ENCODE data around the gene CHST3.

The CHST3 gene

GRCh38 chr10:72013202-72013945 is 49.2 kb downstream of the CHST3 start:
- TF ChIP-seq, protein P1, sequence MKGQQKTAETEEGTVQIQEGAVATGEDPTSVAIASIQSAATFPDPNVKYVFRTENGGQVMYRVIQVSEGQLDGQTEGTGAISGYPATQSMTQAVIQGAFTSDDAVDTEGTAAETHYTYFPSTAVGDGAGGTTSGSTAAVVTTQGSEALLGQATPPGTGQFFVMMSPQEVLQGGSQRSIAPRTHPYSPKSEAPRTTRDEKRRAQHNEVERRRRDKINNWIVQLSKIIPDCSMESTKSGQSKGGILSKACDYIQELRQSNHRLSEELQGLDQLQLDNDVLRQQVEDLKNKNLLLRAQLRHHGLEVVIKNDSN (IDR thresholded peaks at IDR 0.05), result no peak
- TF ChIP-seq FOXM1 (IDR thresholded peaks at IDR 0.05; ENCODE audit: borderline replicate concordance, low read depth) (no peak), NFIC (IDR thresholded peaks at IDR 0.05) (no peak), TAF1 (IDR thresholded peaks at IDR 0.05; ENCODE audit: low read depth) (no peak), EP300 (IDR thresholded peaks at IDR 0.05; ENCODE audit: borderline replicate concordance) (no peak), YY1 (IDR thresholded peaks at IDR 0.05; ENCODE audit: low read depth) (no peak), TCF12 (IDR thresholded peaks at IDR 0.05; ENCODE audit: low read depth) (no peak), CEBPB (IDR thresholded peaks at IDR 0.05) (no peak), EGR1 (IDR thresholded peaks at IDR 0.05) (no peak), RAD21 (IDR thresholded peaks at IDR 0.05; ENCODE audit: low read depth) (no peak), CREB1 (IDR thresholded peaks at IDR 0.05; ENCODE audit: low read depth) (no peak), ZBTB7A (IDR thresholded peaks at IDR 0.05; ENCODE audit: low read depth) (no peak), TEAD4 (IDR thresholded peaks at IDR 0.05) (no peak)
- TF ChIP-seq, protein P2, sequence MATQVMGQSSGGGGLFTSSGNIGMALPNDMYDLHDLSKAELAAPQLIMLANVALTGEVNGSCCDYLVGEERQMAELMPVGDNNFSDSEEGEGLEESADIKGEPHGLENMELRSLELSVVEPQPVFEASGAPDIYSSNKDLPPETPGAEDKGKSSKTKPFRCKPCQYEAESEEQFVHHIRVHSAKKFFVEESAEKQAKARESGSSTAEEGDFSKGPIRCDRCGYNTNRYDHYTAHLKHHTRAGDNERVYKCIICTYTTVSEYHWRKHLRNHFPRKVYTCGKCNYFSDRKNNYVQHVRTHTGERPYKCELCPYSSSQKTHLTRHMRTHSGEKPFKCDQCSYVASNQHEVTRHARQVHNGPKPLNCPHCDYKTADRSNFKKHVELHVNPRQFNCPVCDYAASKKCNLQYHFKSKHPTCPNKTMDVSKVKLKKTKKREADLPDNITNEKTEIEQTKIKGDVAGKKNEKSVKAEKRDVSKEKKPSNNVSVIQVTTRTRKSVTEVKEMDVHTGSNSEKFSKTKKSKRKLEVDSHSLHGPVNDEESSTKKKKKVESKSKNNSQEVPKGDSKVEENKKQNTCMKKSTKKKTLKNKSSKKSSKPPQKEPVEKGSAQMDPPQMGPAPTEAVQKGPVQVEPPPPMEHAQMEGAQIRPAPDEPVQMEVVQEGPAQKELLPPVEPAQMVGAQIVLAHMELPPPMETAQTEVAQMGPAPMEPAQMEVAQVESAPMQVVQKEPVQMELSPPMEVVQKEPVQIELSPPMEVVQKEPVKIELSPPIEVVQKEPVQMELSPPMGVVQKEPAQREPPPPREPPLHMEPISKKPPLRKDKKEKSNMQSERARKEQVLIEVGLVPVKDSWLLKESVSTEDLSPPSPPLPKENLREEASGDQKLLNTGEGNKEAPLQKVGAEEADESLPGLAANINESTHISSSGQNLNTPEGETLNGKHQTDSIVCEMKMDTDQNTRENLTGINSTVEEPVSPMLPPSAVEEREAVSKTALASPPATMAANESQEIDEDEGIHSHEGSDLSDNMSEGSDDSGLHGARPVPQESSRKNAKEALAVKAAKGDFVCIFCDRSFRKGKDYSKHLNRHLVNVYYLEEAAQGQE (IDR thresholded peaks at IDR 0.05; ENCODE audit: low read depth), result no peak
- TF ChIP-seq, protein P3, sequence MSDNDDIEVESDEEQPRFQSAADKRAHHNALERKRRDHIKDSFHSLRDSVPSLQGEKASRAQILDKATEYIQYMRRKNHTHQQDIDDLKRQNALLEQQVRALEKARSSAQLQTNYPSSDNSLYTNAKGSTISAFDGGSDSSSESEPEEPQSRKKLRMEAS (IDR thresholded peaks at IDR 0.05), result no peak

DNA sequence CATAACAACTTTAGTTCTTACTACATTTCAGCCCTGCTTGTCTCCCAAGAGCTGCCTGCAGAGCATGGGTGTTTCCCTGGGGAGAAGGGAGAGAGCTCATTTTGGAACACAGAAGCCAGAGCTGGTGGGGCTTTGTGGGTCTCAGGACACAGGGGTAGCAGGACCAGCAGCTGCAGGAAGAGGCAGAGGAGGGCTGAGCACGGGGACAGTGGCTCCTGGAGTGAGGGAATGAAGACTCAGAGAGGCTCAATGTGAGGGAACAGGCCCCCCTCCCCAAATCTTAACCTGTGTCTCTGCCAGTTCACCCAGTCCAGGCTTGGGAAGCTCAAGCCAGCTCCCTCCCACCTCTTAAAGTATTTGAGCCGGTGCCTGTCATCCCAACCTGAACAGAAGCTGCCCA is 50.0 kb downstream of the CHST3 start:
- no peak for TF ChIP-seq TEAD4 (IDR thresholded peaks at IDR 0.05)
- TF ChIP-seq FOXM1 (IDR thresholded peaks at IDR 0.05; ENCODE audit: borderline replicate concordance, low read depth), result no peak

DNA sequence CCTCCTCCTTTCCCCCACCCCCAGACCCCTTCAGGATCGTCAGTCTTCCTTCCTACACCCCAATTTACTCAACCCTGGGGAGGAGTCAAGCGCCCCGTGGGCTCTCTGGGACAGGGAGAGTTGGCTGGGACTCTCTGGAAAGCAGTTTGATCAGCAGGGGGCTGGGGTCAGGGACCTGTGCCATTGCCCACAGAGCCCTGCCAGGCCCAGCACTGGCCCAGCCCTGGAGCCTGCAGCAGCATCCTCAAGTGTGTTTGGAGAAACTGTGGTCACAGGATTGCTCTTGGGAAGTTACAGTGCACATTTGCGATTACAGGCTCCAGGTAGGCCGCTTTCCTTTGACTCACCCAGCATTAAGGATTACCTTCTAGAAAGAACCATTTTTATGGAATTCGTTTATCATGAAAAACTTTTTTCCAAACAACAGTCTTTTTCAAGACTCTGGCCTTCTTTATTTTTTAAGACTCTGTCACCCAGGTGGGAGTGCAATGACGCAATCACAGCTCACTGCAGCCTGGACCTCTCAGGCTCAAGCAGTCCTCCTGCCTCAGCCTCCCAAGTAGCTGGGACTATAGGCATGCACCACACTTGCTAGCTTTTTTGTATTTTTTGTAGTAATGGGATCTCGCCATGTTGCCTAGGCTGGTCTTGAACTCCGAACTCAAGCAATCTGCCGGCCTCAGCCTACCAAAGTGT is 50.7 kb downstream of the CHST3 start:
- TF ChIP-seq, protein P3 (IDR thresholded peaks at IDR 0.05), result no peak
- TF ChIP-seq CEBPB (IDR thresholded peaks at IDR 0.05), result peak; percentile 63

DNA sequence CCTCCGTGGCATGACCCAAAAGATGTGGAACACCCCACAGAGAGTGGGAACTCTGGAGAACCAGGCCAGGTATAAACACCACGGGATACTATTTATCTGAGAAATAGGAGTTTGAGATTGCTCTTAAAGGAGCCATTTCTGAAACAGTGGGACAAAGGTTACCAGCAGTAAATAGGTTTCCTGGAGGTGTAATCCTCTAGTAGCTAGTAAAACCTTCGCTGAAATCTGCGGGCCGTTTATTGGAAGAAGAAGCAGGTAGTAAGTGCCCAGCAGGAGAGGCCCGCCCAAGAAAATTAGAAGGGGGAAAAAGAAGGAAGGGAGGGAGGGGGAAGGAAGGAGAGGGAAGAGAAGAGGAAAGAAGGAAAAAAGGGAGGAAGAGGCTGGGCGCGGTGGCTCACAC is 51.6 kb downstream of the CHST3 start:
- TF ChIP-seq CEBPB (IDR thresholded peaks at IDR 0.05) (no peak), CREB1 (IDR thresholded peaks at IDR 0.05; ENCODE audit: low read depth) (no peak), NFIC (IDR thresholded peaks at IDR 0.05) (no peak), EP300 (IDR thresholded peaks at IDR 0.05; ENCODE audit: borderline replicate concordance) (no peak), ZBTB7A (IDR thresholded peaks at IDR 0.05; ENCODE audit: low read depth) (no peak), TCF12 (IDR thresholded peaks at IDR 0.05; ENCODE audit: low read depth) (no peak), TAF1 (IDR thresholded peaks at IDR 0.05; ENCODE audit: low read depth) (no peak), EGR1 (IDR thresholded peaks at IDR 0.05) (no peak), RAD21 (IDR thresholded peaks at IDR 0.05; ENCODE audit: low read depth) (no peak), YY1 (IDR thresholded peaks at IDR 0.05; ENCODE audit: low read depth) (no peak)

DNA sequence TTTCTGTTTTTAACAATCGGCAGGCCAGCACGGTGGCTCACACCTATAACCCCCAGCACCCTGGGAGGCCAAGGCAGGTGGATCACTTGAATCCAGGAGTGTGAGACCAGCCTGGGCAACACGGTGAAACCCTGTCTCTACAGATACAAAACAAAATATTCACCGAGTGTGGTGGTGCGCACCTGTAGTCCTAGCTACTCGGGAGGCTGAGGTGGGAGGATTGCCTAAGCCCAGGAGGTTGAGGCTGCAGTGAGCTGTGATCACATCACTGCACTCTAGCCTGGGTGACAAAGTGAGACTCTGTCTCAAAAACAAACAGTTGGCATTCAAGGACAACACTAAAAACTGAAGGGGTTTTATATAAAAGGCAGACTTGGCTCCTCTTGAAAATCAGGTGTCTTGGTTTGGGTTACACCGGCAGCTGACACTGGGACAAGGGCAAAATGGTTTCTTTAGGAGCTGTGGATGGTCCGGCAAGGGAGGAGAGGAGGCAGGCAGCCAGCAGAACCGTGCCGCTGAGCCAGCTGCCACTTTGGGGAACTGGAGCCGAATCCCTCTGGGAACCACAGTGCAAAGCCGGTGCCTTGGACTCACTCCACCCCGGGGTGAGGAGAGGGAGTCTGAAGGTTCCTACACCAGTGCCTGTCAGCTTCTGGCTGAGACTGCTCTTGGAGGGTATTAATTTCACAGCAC is 52.6 kb downstream of the CHST3 start:
- TF ChIP-seq TAF1 (IDR thresholded peaks at IDR 0.05; ENCODE audit: low read depth), result no peak
- TF ChIP-seq, protein P2 (IDR thresholded peaks at IDR 0.05; ENCODE audit: low read depth), result no peak
- no peak for TF ChIP-seq CREB1 (IDR thresholded peaks at IDR 0.05; ENCODE audit: low read depth)
- TF ChIP-seq, protein P1 (IDR thresholded peaks at IDR 0.05), result no peak
- TF ChIP-seq EGR1 (IDR thresholded peaks at IDR 0.05), result no peak
- no peak for TF ChIP-seq TCF12 (IDR thresholded peaks at IDR 0.05; ENCODE audit: low read depth)
- TF ChIP-seq FOXM1 (IDR thresholded peaks at IDR 0.05; ENCODE audit: borderline replicate concordance, low read depth), result no peak
- no peak for TF ChIP-seq RAD21 (IDR thresholded peaks at IDR 0.05; ENCODE audit: low read depth)
- TF ChIP-seq, protein P3 (IDR thresholded peaks at IDR 0.05), result no peak
- TF ChIP-seq TEAD4 (IDR thresholded peaks at IDR 0.05), result no peak
- no peak for TF ChIP-seq ZBTB7A (IDR thresholded peaks at IDR 0.05; ENCODE audit: low read depth)
- no peak for TF ChIP-seq NFIC (IDR thresholded peaks at IDR 0.05)
- TF ChIP-seq EP300 (IDR thresholded peaks at IDR 0.05; ENCODE audit: borderline replicate concordance), result no peak
- TF ChIP-seq YY1 (IDR thresholded peaks at IDR 0.05; ENCODE audit: low read depth), result no peak
- no peak for TF ChIP-seq CEBPB (IDR thresholded peaks at IDR 0.05)
